Naive thymus-derived CD8-positive, alpha-beta T cell (primary cell): ENCODE measurements around the gene AOPEP. TPM values are rescaled to one million over a fixed set of nuclear protein-coding genes. Genes with fewer than 3 reads are reported as not detected.

Experiments used
- ATAC-seq, 2 donors: fragments of 150-1000 bp; cut with Tn5 transposase in 1 of 2; sonication (Bioruptor Pico), chemical (Tn5 transposase) in 1 of 2; 1 replicate in 1 of 2; 2 replicates in 1 of 2; pipeline ENCODE4 v1.10.0; 2021; ENCODE audit warnings: mild to moderate bottlenecking in 2 of 2, moderate library complexity in 2 of 2
- POLR2A ChIA-PET: fragments of 350-600 bp; sonication (Branson Sonifier 250); formaldehyde crosslinking; loops from one replicate; lab custom pipeline; 2021; ENCODE audit warnings: antibody characterized with exemption; lab: Charles Lee
- DNase-seq, 10 donors: peaks; one replicate each; pipeline versions ENCODE4 v3.0.0 to v3.0.0-alpha.2; 2020 to 2022
- H3K27ac Mint-ChIP-seq, 10 donors: one replicate each; pipeline ENCODE4 v1.8.0; 2020 to 2022; ENCODE audit warnings: mild to moderate bottlenecking in 10 of 10, mixed read lengths in 10 of 10, moderate library complexity in 4 of 10, inconsistent platforms in 1 of 10
- H3K27me3 Mint-ChIP-seq, 5 donors: one replicate each; pipeline ENCODE4 v1.8.0; 2021 to 2022; ENCODE audit warnings: mixed read lengths in 5 of 5
- H3K36me3 Mint-ChIP-seq, 3 donors: one replicate each; pipeline ENCODE4 v1.8.0; 2020 to 2022; ENCODE audit warnings: mixed read lengths in 3 of 3, mild to moderate bottlenecking in 2 of 3, inconsistent platforms in 1 of 3
- H3K4me1 Mint-ChIP-seq, 4 donors: one replicate each; pipeline ENCODE4 v1.8.0; 2021 to 2022; ENCODE audit warnings: mixed read lengths in 4 of 4
- H3K4me3 Mint-ChIP-seq, 10 donors: one replicate each; pipeline ENCODE4 v1.8.0; 2020 to 2022; ENCODE audit warnings: mild to moderate bottlenecking in 10 of 10, mixed read lengths in 10 of 10, moderate library complexity in 6 of 10, inconsistent platforms in 1 of 10
- H3K9me3 Mint-ChIP-seq, 9 donors: one replicate each; pipeline ENCODE4 v1.8.0; 2020 to 2022; ENCODE audit warnings: mixed read lengths in 9 of 9, mild to moderate bottlenecking in 3 of 9, inconsistent platforms in 1 of 9, moderate library complexity in 1 of 9
- polyA plus RNA-seq, 3 donors: library from polyadenylated mRNA; unstranded; fragments of 300-500 nt; fragmentation: Illumina TruSeq; gene quantifications; one replicate each; pipeline ENCODE4 v1.2.3, GENCODE V29; 2021
- total RNA-seq, 8 experiments: library from RNA in 2 of 8; stranded (reverse) in 2 of 8; gene quantifications; one replicate each; pipeline ENCODE4 v1.2.3 and lab custom pipeline; 2021 to 2026

AOPEP gene
- total and polyA plus RNA-seq, 5 experiments from 2014 or later = 4.3 to 10.8 (median 7.4) TPM

DNA sequence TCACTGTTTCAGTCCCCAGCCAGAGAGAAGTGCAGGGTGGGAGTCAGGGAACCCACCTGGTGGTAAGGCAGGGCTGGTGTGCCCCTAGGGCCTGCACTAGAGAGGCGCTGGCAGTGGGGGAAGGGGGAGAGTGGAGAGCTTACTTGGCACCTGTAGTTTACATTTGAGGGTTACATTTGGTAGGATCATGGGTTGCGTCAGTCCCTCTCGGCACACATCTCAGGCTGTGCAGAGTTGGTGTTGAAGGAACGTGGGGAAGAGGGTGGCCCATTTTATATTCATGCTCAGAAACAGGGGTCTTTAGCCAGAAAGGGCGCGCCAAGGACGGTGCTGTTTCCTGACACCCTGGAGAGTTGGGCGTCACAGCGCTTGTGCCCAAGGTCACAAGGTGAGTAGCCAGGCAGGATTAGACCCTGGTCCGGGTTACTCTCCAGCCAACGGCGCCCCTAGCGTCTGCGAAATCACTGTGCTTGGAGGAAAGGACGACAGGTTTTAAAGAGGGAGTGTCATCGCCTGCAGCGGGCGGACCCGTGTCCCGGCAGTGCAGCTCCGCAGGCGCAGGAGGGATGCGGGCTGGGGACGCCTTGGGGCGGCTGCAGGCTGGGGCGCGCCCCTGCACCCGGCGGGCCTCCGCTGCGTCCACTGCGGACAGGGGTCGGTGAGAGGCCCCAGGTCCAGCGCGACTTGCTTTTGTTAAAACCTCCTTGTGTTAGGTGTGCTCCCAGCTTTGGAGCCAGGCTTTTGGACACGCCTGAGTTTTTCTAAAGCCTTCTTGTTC, 318.4 kb downstream of the AOPEP start:
- POLR2A ChIA-PET = no interaction called here
- peaks cover 4 to 23% (median 15%) of the 10 kb centered on the region in 5 donors for H3K27me3 Mint-ChIP-seq
- no peaks in the 10 kb centered on the region for H3K9me3 Mint-ChIP-seq
- no peak for ATAC-seq
- H3K36me3 Mint-ChIP-seq = no peaks in the 10 kb centered on the region
- H3K27ac Mint-ChIP-seq = no peak overlapping the region
- H3K4me3 Mint-ChIP-seq = no peak overlapping the region
- peaks cover 0 to 14% (median 8%) of the 10 kb centered on the region in 4 donors for H3K4me1 Mint-ChIP-seq
- DNase-seq = no peak

DNA sequence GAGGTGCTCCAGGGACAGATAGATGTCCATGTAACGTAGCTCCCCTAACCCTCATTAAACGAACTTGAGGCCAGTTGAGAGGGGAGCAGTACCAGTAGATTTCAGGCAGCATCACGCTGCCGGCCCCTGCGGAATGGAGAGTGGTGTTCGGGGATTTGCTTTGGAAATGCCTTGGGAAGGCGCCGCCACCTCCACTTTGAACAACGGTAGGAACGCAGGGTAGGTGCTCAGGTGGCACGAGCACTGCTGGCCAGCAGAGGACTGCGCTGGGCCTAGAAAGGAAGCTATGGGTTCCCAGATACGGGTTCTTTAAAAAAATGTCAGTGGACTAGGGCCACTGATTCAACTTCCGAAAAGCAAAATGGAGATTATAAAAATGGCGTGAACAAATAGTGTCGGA, 319.3 kb downstream of the AOPEP start:
- Mint-ChIP-seq H3K36me3 (no peaks in the 10 kb centered on the region), H3K4me1 (peaks cover 0 to 14% (median 8%) of the 10 kb centered on the region in 4 donors), H3K27me3 (peaks cover 4 to 32% (median 19%) of the 10 kb centered on the region in 5 donors), H3K9me3 (no peaks in the 10 kb centered on the region), H3K27ac (no peak overlapping the region), H3K4me3 (no peak overlapping the region)
- no peak for DNase-seq
- ATAC-seq = no peak
- POLR2A ChIA-PET = no interaction called here

DNA sequence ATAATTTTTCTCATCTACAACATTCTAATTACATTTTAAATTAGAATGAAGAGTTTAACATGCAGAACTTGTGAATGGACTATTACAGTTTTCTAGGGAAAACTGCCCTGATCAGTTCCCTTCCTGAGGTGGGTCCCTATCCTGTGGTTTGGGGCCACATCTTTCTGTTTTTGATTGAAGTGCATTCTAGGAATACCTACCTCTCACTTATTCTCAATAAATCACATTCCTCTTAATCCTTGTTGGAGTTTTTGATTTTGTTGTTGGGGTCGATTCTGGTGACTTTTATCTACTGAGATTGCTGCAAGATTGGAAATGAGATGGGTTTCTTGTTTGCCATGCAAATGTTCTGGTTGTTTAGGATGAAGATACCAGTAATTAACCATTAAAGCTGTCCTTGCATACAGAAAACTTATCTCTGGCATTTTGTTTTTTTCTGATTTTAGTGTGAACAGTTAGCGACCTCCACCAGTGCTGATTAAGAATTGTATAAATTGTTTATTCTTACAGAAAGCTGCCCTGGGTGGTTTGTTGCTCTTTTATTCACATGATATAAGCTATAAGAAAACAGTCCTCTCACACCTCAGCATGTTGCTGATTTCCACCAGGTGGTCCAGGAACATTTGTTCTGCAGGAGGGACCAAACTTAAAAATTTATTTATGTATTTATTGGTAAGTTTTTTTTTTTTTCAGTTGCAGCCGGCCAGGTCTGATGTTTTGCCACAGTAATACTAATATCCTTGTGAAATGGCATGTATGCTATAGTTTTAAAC, 321.1 kb downstream of the AOPEP start:
- peak overlapping the region in 8 of 10 donors; percentile 58 to 84 (median 75) for H3K4me3 Mint-ChIP-seq
- H3K9me3 Mint-ChIP-seq = no peaks in the 10 kb centered on the region
- DNase-seq (no peak), ATAC-seq (no peak)
- POLR2A ChIA-PET = interaction anchor here (0.6 kb wide), 1 partner anchor 32 kb away, joined by 5 read pairs; no protein-coding TSS in a partner anchor
- peaks cover 0 to 14% (median 8%) of the 10 kb centered on the region in 4 donors for H3K4me1 Mint-ChIP-seq
- peaks cover 0 to 4% (median 0%) of the 10 kb centered on the region in 3 donors for H3K36me3 Mint-ChIP-seq
- H3K27ac Mint-ChIP-seq = peak overlapping the region in 1 of 10 donors; percentile 6
- peaks cover 4 to 34% (median 19%) of the 10 kb centered on the region in 5 donors for H3K27me3 Mint-ChIP-seq

- H3K36me3 Mint-ChIP-seq = peaks cover 0 to 10% (median 0%) of the 10 kb centered on the region in 3 donors
- DNase-seq (peak in 6 of 10 donors; percentile 11 to 38 (median 21)), ATAC-seq (peak; percentile 71 to 90)
- H3K27ac Mint-ChIP-seq = no peak overlapping the region
- H3K9me3 Mint-ChIP-seq = no peaks in the 10 kb centered on the region
- peak overlapping the region; percentile 75 to 86 (median 79) for H3K4me3 Mint-ChIP-seq
- POLR2A ChIA-PET = interaction anchor here (0.6 kb wide), 1 partner anchor 33 kb away, joined by 5 read pairs; no protein-coding TSS in a partner anchor
- H3K4me1 Mint-ChIP-seq = peaks cover 0 to 14% (median 8%) of the 10 kb centered on the region in 4 donors
- H3K27me3 Mint-ChIP-seq = peaks cover 6 to 34% (median 19%) of the 10 kb centered on the region in 5 donors
Measured at GRCh38 chr9:95048225-95049087, 322.0 kb downstream of the AOPEP start.

- peaks cover 0 to 14% (median 8%) of the 10 kb centered on the region in 4 donors for H3K4me1 Mint-ChIP-seq
- H3K27ac Mint-ChIP-seq = no peak overlapping the region
- ATAC-seq (no peak), DNase-seq (no peak)
- peak overlapping the region in 2 of 10 donors; percentile 7 to 39 for H3K4me3 Mint-ChIP-seq
- peaks cover 6 to 29% (median 19%) of the 10 kb centered on the region in 5 donors for H3K27me3 Mint-ChIP-seq
- no peaks in the 10 kb centered on the region for H3K9me3 Mint-ChIP-seq
- POLR2A ChIA-PET = no interaction called here
- peaks cover 0 to 11% (median 0%) of the 10 kb centered on the region in 3 donors for H3K36me3 Mint-ChIP-seq
Measured at GRCh38 chr9:95049761-95050160, 323.3 kb downstream of the AOPEP start.

- Mint-ChIP-seq H3K4me3 (no peak overlapping the region), H3K27me3 (peaks cover 2 to 21% (median 10%) of the 10 kb centered on the region in 5 donors), H3K4me1 (peaks cover 0 to 6% (median 2%) of the 10 kb centered on the region in 4 donors), H3K27ac (no peak overlapping the region), H3K36me3 (peaks cover 0 to 11% (median 0%) of the 10 kb centered on the region in 3 donors), H3K9me3 (no peaks in the 10 kb centered on the region)
- ATAC-seq (no peak), DNase-seq (no peak)
- POLR2A ChIA-PET = no interaction called here
Measured at GRCh38 chr9:95053611-95054570, 327.4 kb downstream of the AOPEP start.

GRCh38 chr9:95055334-95055850, 328.9 kb downstream of the AOPEP start:
- no peak overlapping the region for H3K27ac Mint-ChIP-seq
- no peaks in the 10 kb centered on the region for H3K4me1 Mint-ChIP-seq
- ATAC-seq = no peak
- H3K4me3 Mint-ChIP-seq = no peak overlapping the region
- no peaks in the 10 kb centered on the region for H3K9me3 Mint-ChIP-seq
- peaks cover 1 to 6% (median 2%) of the 10 kb centered on the region in 5 donors for H3K27me3 Mint-ChIP-seq
- peaks cover 0 to 11% (median 0%) of the 10 kb centered on the region in 3 donors for H3K36me3 Mint-ChIP-seq
- POLR2A ChIA-PET = no interaction called here
- no peak for DNase-seq

DNA sequence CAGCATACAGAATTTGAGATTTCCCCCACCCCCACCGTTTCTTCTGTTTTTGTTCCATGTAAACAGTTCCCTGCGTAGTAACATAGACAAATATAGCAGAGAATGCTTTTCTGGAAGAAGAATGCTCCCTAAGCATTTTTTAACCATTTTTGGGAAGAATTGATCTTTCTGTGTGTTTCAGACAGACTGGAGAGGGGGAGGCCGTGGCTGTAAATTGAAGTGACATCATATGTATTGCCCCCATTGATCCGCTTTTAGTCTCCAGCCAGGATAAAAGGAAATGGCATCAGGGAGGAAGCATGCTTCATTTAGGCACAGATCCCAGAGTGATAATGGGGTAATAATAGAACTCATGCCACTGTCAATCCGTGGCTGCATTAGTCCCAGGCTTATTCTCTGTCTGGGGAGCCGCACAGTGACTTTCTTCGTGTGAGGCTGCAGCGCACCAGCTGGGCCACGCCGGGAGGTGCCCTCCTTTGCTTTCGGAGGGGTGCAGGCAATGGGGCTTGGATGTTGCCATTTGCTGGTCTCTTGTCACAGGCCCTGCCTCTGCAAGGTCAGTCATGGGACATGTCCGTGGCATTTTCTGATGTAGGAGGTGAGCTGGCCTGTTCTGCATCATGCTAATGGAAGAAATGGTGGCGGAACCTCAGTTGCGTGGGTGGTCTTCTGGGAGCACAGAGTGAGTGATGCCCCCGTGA, 329.5 kb downstream of the AOPEP start:
- DNase-seq (no peak), ATAC-seq (no peak)
- Mint-ChIP-seq H3K9me3 (no peaks in the 10 kb centered on the region), H3K4me1 (no peaks in the 10 kb centered on the region), H3K4me3 (no peak overlapping the region), H3K36me3 (peaks cover 0 to 9% (median 0%) of the 10 kb centered on the region in 3 donors), H3K27me3 (peaks cover 0 to 2% (median 0%) of the 10 kb centered on the region in 5 donors), H3K27ac (no peak overlapping the region)
- POLR2A ChIA-PET = no interaction called here

DNA sequence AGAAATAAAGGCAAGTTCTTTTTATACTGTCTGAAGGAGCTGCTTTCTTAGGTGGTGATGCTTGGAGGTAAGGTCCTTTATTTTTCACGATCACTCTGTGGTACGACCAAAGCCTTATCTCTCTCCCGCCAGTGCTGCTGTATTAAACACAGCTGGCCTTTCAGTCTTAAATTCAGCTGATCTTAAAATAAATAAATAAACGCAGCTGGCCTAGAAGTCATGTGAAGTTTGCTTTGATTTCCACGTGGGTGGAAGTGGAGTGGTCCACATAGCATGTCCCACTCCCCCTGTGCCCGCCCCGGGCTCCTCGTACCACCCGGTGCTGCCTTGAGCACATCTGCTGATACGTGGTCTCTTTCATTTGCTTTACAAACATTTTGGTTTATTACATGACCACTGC, 330.6 kb downstream of the AOPEP start:
- no peak overlapping the region for H3K4me3 Mint-ChIP-seq
- H3K27ac Mint-ChIP-seq = peak overlapping the region in 1 of 10 donors; percentile 19
- H3K4me1 Mint-ChIP-seq = peaks cover 0 to 2% (median under 1%) of the 10 kb centered on the region in 4 donors
- ATAC-seq (no peak), DNase-seq (no peak)
- POLR2A ChIA-PET = no interaction called here
- H3K9me3 Mint-ChIP-seq = no peaks in the 10 kb centered on the region
- H3K27me3 Mint-ChIP-seq = peaks cover 0 to 2% (median 0%) of the 10 kb centered on the region in 5 donors
- peaks cover 0 to 7% (median 0%) of the 10 kb centered on the region in 3 donors for H3K36me3 Mint-ChIP-seq

GRCh38 chr9:95058121-95058785, 331.8 kb downstream of the AOPEP start:
- POLR2A ChIA-PET = no interaction called here
- Mint-ChIP-seq H3K4me3 (no peak overlapping the region), H3K4me1 (peaks cover 0 to 4% (median 2%) of the 10 kb centered on the region in 4 donors), H3K27ac (peak overlapping the region in 1 of 10 donors; percentile 43), H3K36me3 (peaks cover 0 to 6% (median 3%) of the 10 kb centered on the region in 3 donors), H3K27me3 (no peaks in the 10 kb centered on the region), H3K9me3 (no peaks in the 10 kb centered on the region)
- no peak for DNase-seq
- no peak for ATAC-seq
